Measurements from ENCODE around the gene TTC27.
"Not testable (repeated sequence)": the region's sequence is repeated elsewhere in the genome, so short reads cannot be mapped to it uniquely, and the experiment has no call there.

Gene TTC27

GRCh38 chr2:32627814-32628579 is at the start of gene TTC27:
TSS of gene TTC27 (plus strand) at chr2:32628050. CDS start at chr2:32628293, 243 bp downstream.
- in situ Hi-C loops (cut with HindIII; ENCODE audit: low sequenced_read_pairs): no loop called here

GRCh38 chr2:32591669-32592463 is 36.0 kb upstream of the TTC27 start:
- in situ Hi-C loops (cut with HindIII; ENCODE audit: low sequenced_read_pairs): no loop called here

- in situ Hi-C loops (cut with HindIII; ENCODE audit: low sequenced_read_pairs): no loop called here
Measured at GRCh38 chr2:32594573-32594972, 33.3 kb upstream of the TTC27 start.

GRCh38 chr2:32611366-32611765 is 16.5 kb upstream of the TTC27 start:
- in situ Hi-C loops (cut with HindIII; ENCODE audit: low sequenced_read_pairs): no loop called here

- in situ Hi-C loops (cut with HindIII; ENCODE audit: low sequenced_read_pairs): no loop called here
Measured at GRCh38 chr2:32611771-32612170, 16.1 kb upstream of the TTC27 start.

GRCh38 chr2:32614084-32614483 is 13.8 kb upstream of the TTC27 start:
- in situ Hi-C loops (cut with HindIII; ENCODE audit: low sequenced_read_pairs): no loop called here

- in situ Hi-C loops (cut with HindIII; ENCODE audit: low sequenced_read_pairs): no loop called here
Measured at GRCh38 chr2:32617599-32618189, 10.2 kb upstream of the TTC27 start.

GRCh38 chr2:32622570-32623310 is 5.1 kb upstream of the TTC27 start:
- in situ Hi-C loops (cut with HindIII; ENCODE audit: low sequenced_read_pairs): no loop called here

GRCh38 chr2:32623311-32623706 is 4.5 kb upstream of the TTC27 start:
- in situ Hi-C loops (cut with HindIII; ENCODE audit: low sequenced_read_pairs): no loop called here

GRCh38 chr2:32624812-32625211 is 3.0 kb upstream of the TTC27 start:
- in situ Hi-C loops (cut with HindIII; ENCODE audit: low sequenced_read_pairs): no loop called here

GRCh38 chr2:32626639-32627221 is 1.1 kb upstream of the TTC27 start:
- in situ Hi-C loops (cut with HindIII; ENCODE audit: low sequenced_read_pairs): no loop called here

GRCh38 chr2:32627441-32627813 is 423 bp upstream of the TTC27 start:
- in situ Hi-C loops (cut with HindIII; ENCODE audit: low sequenced_read_pairs): no loop called here

GRCh38 chr2:32632089-32632488 is 4.2 kb downstream of the TTC27 start:
- in situ Hi-C loops (cut with HindIII; ENCODE audit: low sequenced_read_pairs): loop anchor here (5.0 kb wide), 2 partner anchors 75 to 90 kb away; no protein-coding TSS in a partner anchor

GRCh38 chr2:32633040-32633439 is 5.2 kb downstream of the TTC27 start:
- in situ Hi-C loops (cut with HindIII; ENCODE audit: low sequenced_read_pairs): loop anchor here (5.0 kb wide), 2 partner anchors 76 to 89 kb away; no protein-coding TSS in a partner anchor

GRCh38 chr2:32638548-32638947 is 10.7 kb downstream of the TTC27 start:
- in situ Hi-C loops (cut with HindIII; ENCODE audit: low sequenced_read_pairs): not testable (repeated sequence)

GRCh38 chr2:32641180-32641579 is 13.3 kb downstream of the TTC27 start:
- in situ Hi-C loops (cut with HindIII; ENCODE audit: low sequenced_read_pairs): no loop called here

GRCh38 chr2:32647180-32647651 is 19.4 kb downstream of the TTC27 start:
- in situ Hi-C loops (cut with HindIII; ENCODE audit: low sequenced_read_pairs): no loop called here

GRCh38 chr2:32652555-32653209 is 24.8 kb downstream of the TTC27 start:
- in situ Hi-C loops (cut with HindIII; ENCODE audit: low sequenced_read_pairs): no loop called here

- in situ Hi-C loops (cut with HindIII; ENCODE audit: low sequenced_read_pairs): no loop called here
Measured at GRCh38 chr2:32656069-32656468, 28.2 kb downstream of the TTC27 start.

GRCh38 chr2:32663864-32664263 is 36.0 kb downstream of the TTC27 start:
- in situ Hi-C loops (cut with HindIII; ENCODE audit: low sequenced_read_pairs): no loop called here
